HCT116 (cell line): ENCODE data around the gene ANKRD44. TPM values are rescaled to one million over a fixed set of nuclear protein-coding genes. Genes with fewer than 3 reads are reported as not detected.

ENCODE experiments used
- ATAC-seq: fragments of 200-7000 bp; cut with Tn5 transposase; 2 replicates; pipeline ENCODE4 v1.9.1; 2020; ENCODE audit warnings: mild to moderate bottlenecking, moderate library complexity
- BruUV-seq: library from RNA; stranded (reverse); fragments of 400-500 nt; replicated peaks from 2 replicates; lab custom pipeline; 2021; lab: Mats Ljungman, UMichigan
- CTCF ChIA-PET: fragments of 300-600 bp; sonication (Branson Sonifier 250); formaldehyde crosslinking; loops from one replicate; lab custom pipeline; 2021; ENCODE audit warnings: antibody characterized with exemption; lab: Charles Lee
- POLR2A ChIA-PET: fragments of 300-600, 350-600 bp; sonication (Branson Sonifier 250); formaldehyde crosslinking; loops from one replicate; lab custom pipeline; 2021; ENCODE audit warnings: antibody characterized with exemption; lab: Charles Lee
- RAD21 ChIA-PET, 2 experiments: fragments of 300-600 bp; sonication (Branson Sonifier 250); formaldehyde crosslinking; loops; one replicate each; lab custom pipeline; 2023; ENCODE audit warnings: low total read pairs in 2 of 2; ENCODE audit not compliant: uncharacterized antibody in 2 of 2, unreplicated experiment in 2 of 2, low non-redundant PET in 1 of 2; lab: Charles Lee
- DNase-seq: peaks from one replicate; pipeline ENCODE4 v3.0.0-alpha.2; 2010; ENCODE audit warnings: low read depth, low spot score
- H2AFZ ChIP-seq: fragments of 200-600 bp; shearing (Covaris generic), sonication (generic); 2 replicates; pipeline ENCODE4 v1.6.1; 2017; ENCODE audit warnings: low read depth, mixed run types, mixed read lengths, antibody characterized with exemption, low read length; ENCODE audit not compliant: poor library complexity, severe bottlenecking
- H3K27ac ChIP-seq: 2 replicates; pipeline ENCODE4 v1.5.1; 2012; ENCODE audit warnings: low read depth, low read length
- H3K27me3 ChIP-seq: fragments of 200-600 bp; sonication (generic); 2 replicates; pipeline ENCODE4 v1.6.1; 2016; ENCODE audit warnings: mixed run types, low read length, mixed read lengths; ENCODE audit not compliant: insufficient read depth
- H3K36me3 ChIP-seq, 2 experiments: fragments of 200-500 bp in 1 of 2; fragments of 200-600 bp in 1 of 2; sonication (Bioruptor generic) in 1 of 2; sonication (generic) in 1 of 2; 2 replicates each; pipeline versions ENCODE4 v1.5.1 to v1.6.1; 2014 to 2016; ENCODE audit warnings: low read length in 2 of 2, inconsistent platforms in 1 of 2, mixed read lengths in 1 of 2, mixed run types in 1 of 2; ENCODE audit not compliant: insufficient read depth in 2 of 2, control insufficient read depth in 1 of 2
- H3K4me1 ChIP-seq, 2 experiments: fragments of 200-600 bp in 1 of 2; sonication (generic) in 1 of 2; 2 replicates each; pipeline versions ENCODE4 v1.5.1 to v1.6.1; 2012 to 2017; ENCODE audit warnings: low read length in 2 of 2, inconsistent platforms in 1 of 2, mild to moderate bottlenecking in 1 of 2, mixed read lengths in 1 of 2, mixed run types in 1 of 2, moderate library complexity in 1 of 2; ENCODE audit not compliant: insufficient read depth in 2 of 2, control insufficient read depth in 1 of 2
- H3K4me2 ChIP-seq: fragments of 200-600 bp; sonication (generic); 2 replicates; pipeline ENCODE4 v1.6.1; 2017; ENCODE audit warnings: mixed run types, low read length, mixed read lengths
- H3K4me3 ChIP-seq, 2 experiments: fragments of 200-600 bp in 1 of 2; sonication (generic) in 1 of 2; replicated peaks in 1 of 2; 2 replicates each; pipeline ENCODE4 v1.5.1; 2011 to 2016; ENCODE audit warnings: low read length in 2 of 2, control low read depth in 1 of 2, low read depth in 1 of 2, mild to moderate bottlenecking in 1 of 2, mixed read lengths in 1 of 2, mixed run types in 1 of 2
- H3K79me2 ChIP-seq: fragments of 200-600 bp; sonication (generic); 2 replicates; pipeline ENCODE4 v1.6.1; 2017; ENCODE audit warnings: mild to moderate bottlenecking, mixed run types, low read length, moderate library complexity, mixed read lengths; ENCODE audit not compliant: insufficient read depth
- H3K9ac ChIP-seq: fragments of 200-600 bp; sonication (generic); 2 replicates; pipeline ENCODE4 v1.6.1; 2016; ENCODE audit warnings: low read length, mixed read lengths
- H3K9me2 ChIP-seq: fragments of 200-600 bp; sonication (generic), shearing (Covaris generic); 2 replicates; pipeline ENCODE4 v1.6.1; 2017; ENCODE audit warnings: mixed run types, mild to moderate bottlenecking, moderate library complexity; ENCODE audit not compliant: insufficient read depth
- H3K9me3 ChIP-seq, 2 experiments: fragments of 200-500 bp in 1 of 2; fragments of 200-600 bp in 1 of 2; sonication (Bioruptor generic) in 1 of 2; sonication (generic) in 1 of 2; 2 replicates each; pipeline ENCODE4 v1.6.1; 2014 to 2017; ENCODE audit warnings: low read length in 2 of 2, mixed read lengths in 2 of 2, inconsistent platforms in 1 of 2, low read depth in 1 of 2, mild to moderate bottlenecking in 1 of 2, mixed run types in 1 of 2, moderate library complexity in 1 of 2; ENCODE audit not compliant: control insufficient read depth in 1 of 2, insufficient read depth in 1 of 2
- H4K20me1 ChIP-seq: fragments of 200-600 bp; sonication (generic), shearing (Covaris generic); 2 replicates; pipeline ENCODE4 v1.6.1; 2017; ENCODE audit warnings: mixed run types, mild to moderate bottlenecking, moderate library complexity; ENCODE audit not compliant: insufficient read depth
- ATF3 ChIP-seq: IDR thresholded peaks from 2 replicates; pipeline ENCODE4 v1.6.1; 2012
- CEBPB ChIP-seq: IDR thresholded peaks from 2 replicates; pipeline ENCODE4 v1.6.1; 2012; ENCODE audit warnings: low read depth
- CTCF ChIP-seq, 3 experiments: fragments of 200-600 bp in 1 of 3; sonication (generic) in 1 of 3; IDR thresholded peaks in 2 of 3; conservative IDR thresholded peaks in 1 of 3; 2 replicates each; pipeline ENCODE4 v1.5.1; 2012 to 2017; ENCODE audit warnings: low read depth in 2 of 3, low read length in 2 of 3, antibody characterized with exemption in 1 of 3, borderline replicate concordance in 1 of 3, control low read depth in 1 of 3, mild to moderate bottlenecking in 1 of 3, mixed read lengths in 1 of 3, mixed run types in 1 of 3, moderate library complexity in 1 of 3; ENCODE audit not compliant: insufficient read depth in 1 of 3
- EGR1 ChIP-seq: IDR thresholded peaks from 2 replicates; pipeline ENCODE4 v1.6.1; 2012; ENCODE audit warnings: low read depth
- ELF1 ChIP-seq: IDR thresholded peaks from 2 replicates; pipeline ENCODE4 v1.6.1; 2012; ENCODE audit warnings: low read depth, borderline replicate concordance
- EZH2 ChIP-seq: fragments of 200-600 bp; sonication (generic); IDR thresholded peaks from 2 replicates; pipeline ENCODE4 v1.6.1; 2017; ENCODE audit warnings: antibody characterized with exemption, mixed run types
- EZH2phosphoT487 ChIP-seq: fragments of 200-600 bp; IDR thresholded peaks from 2 replicates; pipeline ENCODE4 v1.6.1; 2018; ENCODE audit warnings: antibody characterized with exemption, borderline replicate concordance
- FOSL1 ChIP-seq: IDR thresholded peaks from 2 replicates; pipeline ENCODE4 v1.6.1; 2012; ENCODE audit warnings: low read depth
- JUND ChIP-seq: IDR thresholded peaks from 2 replicates; pipeline ENCODE4 v1.6.1; 2012
- MAX ChIP-seq: IDR thresholded peaks from 2 replicates; pipeline ENCODE4 v1.6.1; 2012
- POLR2A ChIP-seq: IDR thresholded peaks from 2 replicates; pipeline ENCODE4 v1.7.0; 2011; ENCODE audit warnings: borderline replicate concordance; ENCODE audit not compliant: insufficient read depth, insufficient read length; ENCODE audit errors: extremely low read depth
- RAD21 ChIP-seq: IDR thresholded peaks from 2 replicates; pipeline ENCODE4 v1.6.1; 2012; ENCODE audit warnings: low read depth, mild to moderate bottlenecking
- REST ChIP-seq: IDR thresholded peaks from 2 replicates; pipeline ENCODE4 v1.6.1; 2012; ENCODE audit warnings: low read depth
- SIN3A ChIP-seq: IDR thresholded peaks from 2 replicates; pipeline ENCODE4 v1.6.1; 2012; ENCODE audit warnings: low read depth
- SP1 ChIP-seq: IDR thresholded peaks from 2 replicates; pipeline ENCODE4 v1.6.1; 2012; ENCODE audit warnings: low read depth
- SRF ChIP-seq: IDR thresholded peaks from 2 replicates; pipeline ENCODE4 v1.6.1; 2012; ENCODE audit warnings: low read depth
- YY1 ChIP-seq: IDR thresholded peaks from 2 replicates; pipeline ENCODE4 v1.6.1; 2011; ENCODE audit warnings: low read length, low read depth, moderate library complexity, mild to moderate bottlenecking; ENCODE audit not compliant: insufficient replicate concordance; ENCODE audit errors: extremely low read depth
- ZBTB33 ChIP-seq: IDR thresholded peaks from 2 replicates; pipeline ENCODE4 v1.6.1; 2011; ENCODE audit warnings: mild to moderate bottlenecking, low read length, moderate library complexity; ENCODE audit not compliant: insufficient replicate concordance; ENCODE audit errors: extremely low read depth
- ZNF274 ChIP-seq: fragments of 200-500 bp; sonication (Bioruptor generic); IDR thresholded peaks from 2 replicates; pipeline ENCODE4 v1.6.1; 2014; ENCODE audit warnings: mild to moderate bottlenecking, low read depth, low read length, inconsistent platforms
- intact Hi-C: fragments of 100-400 bp; cut with micrococcal nuclease; formaldehyde crosslinking; loops from 2 replicates; pipeline ENCODE4 v1.10.0; 2022
- total RNA-seq: library from RNA; stranded (reverse); gene quantifications from one replicate; pipeline ENCODE4 v1.2.1, GENCODE V29; 2021; ENCODE audit not compliant: unreplicated experiment

The ANKRD44 gene
- total RNA-seq, 1 experiment from 2014 or later: 2.7 TPM

GRCh38 chr2:196993617-196994016 lies 317.0 kb downstream of the ANKRD44 start:
- no peak for TF ChIP-seq FOSL1
- TF ChIP-seq EZH2: no peak
- TF ChIP-seq YY1: no peak
- TF ChIP-seq RAD21: no peak
- no peak for TF ChIP-seq ELF1
- no peak for TF ChIP-seq ATF3
- no peak for TF ChIP-seq EZH2phosphoT487
- TF ChIP-seq SP1: no peak
- TF ChIP-seq ZBTB33: no peak
- no peak for TF ChIP-seq SIN3A
- no peak for TF ChIP-seq JUND
- no peak for TF ChIP-seq POLR2A
- no peak for TF ChIP-seq REST
- no peak for TF ChIP-seq CEBPB
- TF ChIP-seq CTCF (IDR thresholded peaks at IDR 0.05 in 2 of 3, conservative IDR thresholded peaks at IDR 0.05 in 1 of 3; ENCODE audit: borderline replicate concordance in 1 of 3, insufficient read depth in 1 of 3, low read depth in 2 of 3, low read length in 2 of 3): no peak
- no peak for TF ChIP-seq MAX
- TF ChIP-seq SRF: no peak
- TF ChIP-seq ZNF274: no peak
- no peak for TF ChIP-seq EGR1
- POLR2A ChIA-PET: no interaction called here
- Histone ChIP-seq H3K79me2 (no peaks in the 10 kb centered on the region), H4K20me1 (no peaks in the 10 kb centered on the region), H3K9ac (no peak overlapping the region), H3K9me2 (no peaks in the 10 kb centered on the region), H3K4me2 (no peak overlapping the region), H3K4me3 (no peak overlapping the region), H3K27me3 (no peaks in the 10 kb centered on the region), H3K36me3 (no peaks in the 10 kb centered on the region), H3K27ac (no peak overlapping the region), H3K9me3 (no peaks in the 10 kb centered on the region), H3K4me1 (peaks cover 0 to 3% of the 10 kb centered on the region in 2 experiments; a peak in 3 of 4 replicates), H2AFZ (no peak overlapping the region)
- DNase-seq: no peak
- no TSS peak for BruUV-seq
- CTCF ChIA-PET: no interaction called here
- ATAC-seq: no peak
- intact Hi-C loops: no loop called here
- RAD21 ChIA-PET: no interaction called here
